Activated CD4-positive, alpha-beta T cell treated with anti-CD3 and anti-CD28 coated beads for 48 hours (primary cell): ENCODE measurements around the gene XYLT1.
A peak's percentile ranks its signal among the peaks of the same experiment; 100 is the strongest.

Experiments
- DNase-seq: peaks from one replicate; pipeline ENCODE4 v3.0.0-alpha.2; 2020

XYLT1 gene

DNA sequence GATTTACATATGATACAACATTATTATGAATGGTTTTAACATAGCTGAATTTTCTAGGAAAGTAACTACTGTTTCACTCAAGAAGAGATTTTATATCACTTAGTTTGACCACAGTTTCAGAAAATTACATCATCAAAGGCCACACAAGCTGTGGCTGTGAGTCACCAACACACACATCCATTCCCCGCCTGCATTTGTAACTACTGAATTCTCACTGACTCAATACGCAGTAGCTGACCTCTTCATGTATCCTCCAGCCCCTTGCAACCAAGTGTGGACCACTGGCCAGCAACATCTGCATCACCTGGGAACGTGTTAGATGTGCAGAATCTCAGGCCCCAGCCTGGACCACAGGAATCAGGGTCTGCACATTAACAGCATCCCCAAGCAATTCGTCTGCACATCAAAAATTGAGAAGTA lies 197.6 kb downstream of the XYLT1 start:
- DNase-seq, result peak; percentile 52

DNA sequence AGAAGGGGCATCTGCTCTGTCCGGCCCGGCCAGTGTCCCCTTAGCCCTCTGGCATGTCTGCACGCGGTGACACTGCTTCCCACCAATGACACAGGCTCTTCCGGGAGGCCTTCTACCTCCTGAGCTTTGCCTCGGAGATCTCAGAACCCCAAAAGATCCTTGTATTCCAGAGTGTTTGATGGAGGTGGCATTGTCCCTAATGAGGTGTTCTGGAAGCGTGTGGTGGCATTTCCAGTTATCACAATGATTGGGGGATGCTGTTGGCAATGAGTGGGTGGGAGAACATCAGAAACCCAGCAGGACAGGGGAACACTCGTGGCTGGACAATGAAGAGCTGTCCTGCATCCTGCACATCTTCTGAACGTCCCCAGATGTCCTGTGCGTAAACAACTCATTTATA lies 198.0 kb downstream of the XYLT1 start:
- no peak for DNase-seq

DNA sequence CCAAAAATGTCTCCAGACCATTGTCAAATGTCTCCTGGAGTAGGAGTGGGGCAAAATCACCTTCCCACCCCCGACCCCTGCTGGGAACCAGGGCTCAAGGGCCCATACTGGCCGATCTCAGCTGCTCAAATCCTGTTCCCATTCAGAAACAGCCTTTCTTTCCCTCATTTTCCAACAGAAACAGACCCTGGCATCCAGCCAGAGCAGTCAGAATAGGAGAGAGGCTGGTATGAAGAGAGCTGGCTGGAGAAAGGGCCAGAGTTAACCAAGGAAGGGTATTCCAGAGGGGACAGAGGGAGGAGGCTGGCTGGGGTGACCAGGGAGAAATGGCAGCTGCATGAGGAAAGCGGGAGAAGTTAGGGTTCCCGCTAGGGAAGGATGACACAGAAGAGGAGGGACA lies 199.1 kb downstream of the XYLT1 start:
- no peak for DNase-seq

DNA sequence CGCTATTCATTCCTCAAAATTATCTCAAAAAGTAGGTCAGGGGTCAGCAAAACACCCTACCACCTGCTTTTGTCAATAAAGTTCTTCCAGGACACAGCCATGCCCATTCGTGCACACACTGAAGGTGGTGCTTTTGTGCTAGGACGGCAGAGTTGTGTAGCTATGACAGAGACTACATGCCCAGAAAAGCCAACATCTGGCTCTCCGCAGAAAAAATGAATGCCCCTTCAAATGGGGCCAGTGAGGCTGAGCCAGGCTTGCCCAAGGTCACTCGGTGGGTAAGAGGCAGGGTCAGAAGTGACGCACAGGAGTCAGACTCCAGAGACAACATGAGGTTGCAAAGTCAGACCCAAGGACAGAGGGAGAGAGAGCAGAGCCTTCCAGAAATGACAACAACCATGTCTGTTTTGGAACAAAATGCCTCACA lies 200.1 kb downstream of the XYLT1 start:
- DNase-seq, result no peak

DNA sequence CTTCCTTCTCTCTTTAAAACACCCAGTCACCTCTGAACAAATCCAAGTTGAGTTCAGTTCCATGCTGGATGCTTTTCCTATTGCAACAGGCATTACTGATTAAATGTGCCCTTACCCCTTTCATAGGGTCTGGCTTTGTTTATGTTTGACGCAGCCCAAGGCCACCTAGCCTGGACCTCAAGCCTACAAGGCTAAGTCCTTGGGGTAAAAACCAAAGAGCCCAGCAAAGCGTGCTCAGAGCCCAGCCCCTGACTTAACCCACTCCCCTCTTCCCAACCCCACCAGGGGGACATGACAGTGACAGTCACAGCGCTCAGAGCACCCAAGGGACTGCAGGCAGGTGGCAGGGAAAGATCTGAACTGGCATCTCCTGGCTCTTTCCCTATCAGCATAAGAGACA lies 200.6 kb downstream of the XYLT1 start:
- no peak for DNase-seq

DNA sequence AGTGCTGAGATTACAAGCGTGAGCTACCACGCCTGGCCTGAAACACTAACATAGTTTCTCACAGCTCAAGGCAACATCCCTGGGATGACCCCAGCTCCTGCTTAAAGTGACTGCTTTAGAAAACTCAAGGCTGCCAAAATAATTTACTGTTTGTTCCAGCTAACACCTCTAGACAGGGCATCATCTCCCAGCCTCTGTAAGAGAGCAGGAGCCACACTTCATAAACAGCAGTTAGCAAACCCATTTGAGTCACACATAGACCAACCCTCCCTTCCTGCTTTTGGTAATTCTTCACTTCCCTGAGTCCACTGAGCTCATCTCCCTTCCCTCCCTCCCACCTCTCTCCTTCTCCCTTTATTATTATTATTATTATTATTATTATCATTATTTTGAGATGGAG lies 201.3 kb downstream of the XYLT1 start:
- no peak for DNase-seq

DNA sequence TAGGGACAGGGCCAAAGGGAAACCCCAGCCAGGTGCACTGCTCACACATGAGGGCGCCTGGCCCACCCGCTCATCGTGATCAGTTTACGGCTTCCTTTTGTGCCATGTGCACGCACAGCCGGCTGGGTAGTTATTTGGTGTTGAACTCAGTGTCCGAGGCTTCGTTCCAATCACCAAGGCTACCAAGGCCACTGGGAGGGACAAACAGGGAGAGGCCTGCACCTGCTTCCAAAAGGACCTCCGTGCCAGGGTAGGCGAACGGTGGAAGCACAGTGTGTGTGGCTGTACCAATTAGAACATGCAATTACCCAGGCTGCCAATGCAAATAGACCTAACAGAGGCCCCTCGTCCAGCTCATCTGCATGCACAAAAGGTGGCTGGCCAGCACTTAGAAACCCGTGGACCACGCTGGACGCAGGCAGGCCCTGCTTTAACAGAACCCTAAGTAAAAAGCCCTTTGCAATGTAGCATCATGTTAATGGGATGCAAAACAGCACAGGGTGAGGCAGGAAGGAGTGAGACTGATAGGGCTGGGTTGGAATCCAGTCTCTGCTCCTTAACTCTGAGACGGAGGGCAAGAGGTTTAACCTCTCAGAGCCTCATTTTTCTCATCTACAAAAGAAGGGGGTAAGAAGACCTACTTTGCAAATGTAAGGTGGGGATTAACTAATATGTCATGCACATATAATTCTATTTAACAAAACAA lies 204.0 kb downstream of the XYLT1 start:
- DNase-seq, result no peak

DNA sequence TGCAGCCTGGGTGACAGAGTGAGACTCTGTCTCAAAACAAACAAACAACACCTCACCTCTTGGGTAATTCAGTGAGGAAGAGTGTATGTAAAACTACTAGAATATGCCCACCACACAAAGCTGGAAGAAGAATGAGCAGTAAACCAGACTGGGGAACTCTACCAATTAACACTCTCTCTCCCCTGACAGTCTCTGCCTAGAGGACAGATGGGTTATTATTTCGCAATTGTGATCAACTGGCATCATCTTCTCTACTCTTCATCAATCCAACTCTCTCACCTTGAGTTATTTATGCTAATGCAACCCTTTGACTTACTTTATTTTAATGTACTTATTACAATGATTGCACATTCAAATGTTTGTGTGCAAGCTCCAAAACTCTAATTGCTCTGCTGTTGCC lies 205.6 kb downstream of the XYLT1 start:
- no peak for DNase-seq

DNA sequence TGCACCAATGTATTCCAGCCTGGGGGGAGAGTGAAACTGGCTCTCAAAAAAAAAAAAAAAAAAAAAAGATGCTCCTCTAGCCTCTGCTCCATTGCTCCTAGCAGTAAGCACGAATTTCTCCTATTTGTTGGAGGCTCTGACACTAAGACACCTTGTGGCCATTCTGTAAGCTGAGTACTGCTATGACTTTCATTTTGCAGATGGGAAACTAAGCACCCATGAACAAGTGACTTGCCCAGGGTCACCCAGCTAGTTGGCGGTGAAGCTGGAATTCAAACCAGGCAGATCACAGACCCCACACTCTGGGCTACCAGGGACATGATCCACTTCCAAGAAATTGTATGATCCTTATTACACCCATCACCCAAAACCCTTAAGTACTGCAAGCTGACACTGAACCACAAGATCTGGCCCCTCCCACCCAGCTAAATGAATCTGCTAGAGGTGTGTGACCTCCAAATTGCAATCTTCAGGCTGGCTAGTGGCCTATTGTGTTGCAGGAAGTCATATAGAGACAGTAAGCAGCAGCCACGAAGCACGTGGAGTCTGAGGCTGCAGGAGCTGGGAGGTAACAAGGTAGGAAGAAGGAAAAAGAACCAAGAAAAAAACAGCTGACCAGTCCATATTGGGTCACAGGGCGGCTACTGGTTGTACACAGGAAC lies 209.4 kb downstream of the XYLT1 start:
- peak; percentile 21 for DNase-seq

DNA sequence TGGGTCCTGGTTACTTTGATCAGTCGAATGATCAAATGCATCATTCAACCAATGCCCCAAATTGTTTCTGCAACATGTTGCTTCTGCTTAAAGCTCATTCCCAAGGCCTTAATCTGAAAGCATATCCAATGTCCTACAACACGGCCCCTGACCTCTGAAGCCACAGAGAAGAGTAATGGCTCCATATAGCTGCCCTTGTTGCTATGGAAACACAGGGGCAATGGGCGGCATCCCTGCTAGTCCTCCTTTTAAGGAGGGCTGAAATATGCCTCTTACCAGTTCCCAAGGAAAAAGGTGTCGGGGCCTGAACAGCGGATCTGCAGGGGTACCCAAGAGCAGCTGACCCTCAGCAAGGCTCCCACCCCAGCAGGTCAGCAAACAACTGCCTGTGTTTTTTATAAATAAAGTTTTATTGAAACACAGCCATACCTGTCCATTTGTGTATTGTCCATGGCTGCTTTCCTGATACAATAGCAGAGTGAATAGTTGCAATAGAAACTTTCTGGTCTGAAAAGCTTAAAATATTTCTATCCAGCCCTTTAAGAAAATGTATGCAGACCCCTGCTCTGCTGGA lies 210.4 kb downstream of the XYLT1 start:
- no peak for DNase-seq

DNA sequence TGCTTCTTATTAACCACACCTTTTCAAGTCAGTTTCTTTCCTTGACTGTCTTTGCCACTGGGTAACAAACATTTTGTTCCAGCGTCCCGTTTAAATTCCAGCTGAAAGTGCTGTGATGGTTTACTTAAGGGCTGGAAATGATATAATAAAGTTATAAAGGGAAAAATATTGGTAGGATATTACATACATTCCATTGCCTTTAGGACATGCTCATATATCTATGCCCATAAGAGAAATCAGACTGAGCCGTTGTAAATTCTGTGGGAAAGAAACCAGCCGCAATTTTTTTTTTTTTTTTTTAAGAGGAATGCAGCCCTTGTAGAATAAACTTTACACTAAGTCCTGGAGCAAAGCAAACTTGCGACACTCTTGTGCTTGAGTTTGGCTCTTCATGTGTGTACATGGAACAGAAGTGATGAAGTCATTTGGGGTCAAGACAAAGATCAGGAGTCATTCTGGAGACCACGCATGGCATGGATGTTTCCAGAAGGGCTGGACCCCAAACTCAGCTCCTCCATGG lies 210.9 kb downstream of the XYLT1 start:
- DNase-seq, result no peak

DNA sequence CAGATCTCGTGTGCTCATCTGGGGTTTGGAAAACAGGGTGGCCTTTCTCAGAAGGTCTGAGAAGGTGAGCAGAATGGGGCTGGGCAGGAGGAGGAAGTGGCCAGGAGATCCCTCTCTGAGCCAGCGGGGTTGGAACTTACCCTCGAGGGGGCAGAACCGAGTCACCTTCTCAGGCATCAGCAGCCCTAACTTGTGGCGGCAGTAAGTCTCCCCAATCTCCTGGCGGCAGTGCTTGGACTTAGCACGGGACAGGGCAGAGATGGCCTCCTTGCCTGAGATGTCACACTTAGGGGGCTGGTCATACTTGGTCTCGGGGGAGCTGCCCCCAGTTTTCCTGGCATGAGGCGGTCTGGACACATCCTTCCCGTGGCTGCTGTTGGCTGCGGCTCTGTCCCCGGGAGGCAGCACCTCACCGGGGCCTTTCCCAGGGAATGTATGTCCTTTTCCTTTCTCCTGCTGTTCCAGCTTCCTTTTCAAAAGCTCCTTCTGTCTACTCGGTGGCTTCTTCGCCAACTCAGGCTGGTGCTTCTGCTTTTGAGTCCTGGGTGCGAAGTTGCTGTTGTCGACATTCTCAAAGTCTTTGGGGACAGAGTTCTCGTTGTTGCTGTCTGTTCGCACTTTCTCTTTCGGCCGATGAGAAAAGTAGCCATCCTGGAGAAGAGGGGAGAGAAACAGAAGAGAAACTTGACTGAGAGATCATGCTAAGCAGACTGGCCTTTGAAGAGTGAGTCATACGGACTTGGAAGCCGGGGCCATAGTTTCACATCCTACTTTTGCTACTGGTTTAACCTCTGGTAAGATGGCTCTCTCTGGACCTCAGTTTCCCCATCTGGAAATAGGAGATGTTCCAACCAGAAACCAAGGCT lies 211.7 kb downstream of the XYLT1 start:
- no peak for DNase-seq

DNA sequence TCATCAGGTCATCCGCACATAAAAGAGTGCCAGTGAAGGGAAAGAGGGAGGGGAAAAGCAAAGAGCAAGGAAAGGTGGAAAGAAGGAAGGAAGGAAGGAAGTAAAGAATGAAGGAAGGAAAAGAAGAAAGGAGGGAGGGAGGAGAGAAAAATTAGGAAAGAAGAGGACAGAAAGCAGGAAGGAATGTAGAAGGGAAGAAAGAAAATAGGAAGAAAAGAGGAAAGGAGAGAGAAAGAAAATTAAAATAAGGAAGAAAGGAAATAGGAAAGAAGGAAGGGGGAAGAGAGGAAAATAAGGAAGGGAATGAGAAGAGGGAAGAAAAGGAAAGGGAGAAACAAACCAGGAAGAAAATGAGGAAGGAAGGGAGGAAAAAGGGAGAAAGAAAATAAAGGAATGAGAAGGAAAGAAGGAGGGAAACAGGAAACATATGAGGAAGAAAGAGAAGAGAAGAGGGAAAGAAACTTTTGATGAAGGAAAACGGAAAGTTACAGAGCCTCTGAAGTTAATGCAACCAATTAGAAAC lies 212.6 kb downstream of the XYLT1 start:
- no peak for DNase-seq

DNA sequence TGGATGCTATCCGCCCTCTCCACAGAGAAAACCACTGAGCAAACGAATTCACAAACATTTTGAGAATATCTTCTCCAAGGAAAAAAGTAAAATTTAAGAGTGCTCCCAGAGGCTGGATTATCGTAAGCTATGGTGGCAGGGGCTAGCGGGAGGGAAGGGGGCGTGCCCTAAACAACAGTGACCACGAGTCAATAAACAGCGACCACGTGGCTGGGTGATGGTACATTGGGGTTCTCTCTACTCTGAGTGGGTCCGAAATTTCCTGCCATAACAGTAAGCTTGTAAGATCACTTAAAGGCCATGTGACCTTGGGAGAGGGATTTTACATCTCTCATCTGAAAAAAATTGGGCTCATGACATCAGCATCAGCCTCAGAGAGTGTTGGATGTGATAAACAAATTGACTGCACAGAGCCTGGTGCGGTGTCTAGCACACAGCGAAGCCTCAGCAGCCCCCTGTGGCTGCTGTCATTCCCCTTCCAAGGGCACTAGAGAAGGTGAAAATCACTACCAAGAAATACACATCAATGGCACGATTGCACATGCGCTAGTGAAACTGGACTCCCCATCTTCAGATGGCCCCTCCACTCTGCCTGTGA lies 213.2 kb downstream of the XYLT1 start:
- DNase-seq, result no peak

DNA sequence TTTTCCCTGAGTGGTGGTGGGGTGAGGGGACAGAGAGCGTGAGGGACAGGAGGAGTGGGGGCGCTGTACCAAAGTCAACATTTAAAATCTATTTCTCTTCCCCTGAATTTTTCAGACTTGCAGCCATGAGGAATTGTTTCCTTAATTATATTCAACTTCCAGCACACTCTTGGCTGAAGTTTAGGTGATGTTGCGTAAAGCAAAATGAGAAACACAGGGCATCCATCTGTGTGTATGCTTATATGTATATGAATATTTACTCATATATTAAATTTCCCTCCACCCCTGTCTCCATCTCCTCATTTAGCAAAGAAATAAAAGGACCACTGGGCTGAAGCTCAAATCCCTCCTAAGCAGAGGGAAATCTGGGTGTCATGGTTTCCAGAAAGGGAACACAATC lies 218.1 kb downstream of the XYLT1 start:
- DNase-seq, result no peak

DNA sequence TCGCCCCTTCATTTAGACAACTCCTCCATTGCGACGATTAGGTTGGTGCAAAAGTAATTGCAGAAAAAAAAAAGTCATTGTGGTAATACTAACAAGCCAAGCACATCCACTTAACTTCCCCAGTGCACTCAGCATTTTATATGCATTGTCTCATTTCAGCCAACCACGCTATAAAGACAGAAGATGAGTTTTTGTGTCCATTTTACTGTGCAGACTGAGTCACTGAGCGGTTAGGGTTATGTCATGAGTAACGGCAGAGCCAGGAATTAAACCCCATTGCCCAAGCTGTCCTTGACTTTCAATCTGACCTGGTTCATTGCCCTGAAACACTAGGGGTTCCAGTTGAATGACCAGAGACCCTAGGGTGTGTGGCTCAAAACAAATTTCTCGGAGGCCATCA lies 218.7 kb downstream of the XYLT1 start:
- DNase-seq, result no peak

DNA sequence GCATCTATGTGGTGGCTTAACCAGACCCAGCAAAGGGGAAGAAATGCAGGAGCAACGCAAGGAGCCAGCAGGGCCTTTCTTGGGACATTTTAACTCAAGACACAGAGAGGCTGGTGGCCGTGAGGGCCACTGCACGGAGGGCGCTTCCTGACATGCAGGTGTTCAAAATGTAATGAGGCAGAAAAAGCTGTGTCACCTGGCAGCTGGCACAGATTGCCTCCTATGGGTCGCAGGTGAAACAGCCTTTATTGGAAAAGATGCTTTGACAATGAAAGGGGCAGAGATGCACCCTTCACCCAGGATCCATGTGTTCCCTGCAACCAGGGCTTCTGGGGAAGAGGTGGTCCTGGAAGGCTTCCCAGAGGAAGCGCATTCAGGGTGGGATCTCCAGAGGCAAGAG lies 219.3 kb downstream of the XYLT1 start:
- DNase-seq, result no peak

DNA sequence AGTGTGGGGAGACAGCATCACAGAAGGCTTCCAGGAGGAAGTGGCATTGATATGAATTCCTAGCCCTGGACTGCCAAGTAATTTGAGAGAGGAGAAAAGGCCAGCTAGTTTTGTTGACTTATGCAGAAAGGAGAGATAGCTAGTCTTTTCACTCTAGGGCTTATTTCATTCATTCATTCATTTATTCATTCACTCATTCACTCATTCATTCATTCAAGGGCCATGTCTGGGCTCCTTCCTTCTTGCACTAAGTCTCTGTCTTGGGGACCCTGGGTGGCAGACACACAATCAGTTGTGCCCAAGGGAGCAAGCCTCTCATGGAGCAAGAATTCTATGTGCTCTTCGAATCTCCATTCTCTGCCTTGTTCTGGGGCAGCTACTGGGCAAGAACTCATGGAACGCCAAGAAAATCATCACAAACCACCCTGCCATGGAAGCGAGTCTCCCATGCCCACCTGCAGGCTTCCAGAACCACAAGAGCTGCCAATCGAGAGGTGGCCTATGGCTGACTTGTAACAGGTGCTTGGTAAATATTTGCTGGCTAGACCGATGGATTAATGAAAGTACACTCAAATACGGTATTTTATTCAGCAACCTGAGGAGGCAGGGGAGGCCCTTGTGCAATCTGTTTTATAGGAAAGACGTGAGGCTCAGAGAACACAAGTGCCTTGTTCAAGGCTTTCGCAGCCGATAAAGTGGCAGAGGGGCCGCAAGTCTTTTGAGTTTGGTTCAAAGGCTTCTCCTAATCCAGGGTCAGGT lies 223.6 kb downstream of the XYLT1 start:
- DNase-seq, result no peak

DNA sequence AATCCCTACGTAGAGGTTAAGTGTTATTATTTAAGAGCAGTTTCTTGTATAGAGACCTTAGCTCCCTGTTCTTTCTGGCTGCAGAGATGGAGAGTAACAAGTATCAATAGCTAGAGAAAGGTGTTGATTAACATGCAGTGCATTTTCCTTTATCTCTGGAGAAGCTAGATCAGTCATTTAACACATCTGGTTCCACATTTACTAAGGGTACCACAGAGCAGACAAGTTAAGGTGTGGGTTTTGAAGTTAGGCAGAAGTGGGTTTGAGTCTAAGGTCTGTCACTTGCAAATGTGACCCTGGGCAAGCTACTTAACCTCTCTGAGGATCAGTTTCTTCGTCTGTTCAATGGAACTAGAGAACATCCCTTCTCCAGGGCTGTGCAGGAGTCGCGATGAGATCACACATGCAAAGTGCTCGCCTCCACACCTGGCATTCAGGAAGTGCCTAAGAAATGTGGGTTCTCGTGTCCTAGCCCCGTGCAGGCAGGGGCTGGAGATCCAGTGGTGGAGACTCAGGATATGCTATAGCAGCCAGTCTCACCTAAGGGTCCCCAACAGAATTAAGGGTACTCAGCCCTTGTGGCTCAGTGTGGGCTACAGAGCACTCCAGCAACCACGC lies 224.4 kb downstream of the XYLT1 start:
- DNase-seq, result no peak

DNA sequence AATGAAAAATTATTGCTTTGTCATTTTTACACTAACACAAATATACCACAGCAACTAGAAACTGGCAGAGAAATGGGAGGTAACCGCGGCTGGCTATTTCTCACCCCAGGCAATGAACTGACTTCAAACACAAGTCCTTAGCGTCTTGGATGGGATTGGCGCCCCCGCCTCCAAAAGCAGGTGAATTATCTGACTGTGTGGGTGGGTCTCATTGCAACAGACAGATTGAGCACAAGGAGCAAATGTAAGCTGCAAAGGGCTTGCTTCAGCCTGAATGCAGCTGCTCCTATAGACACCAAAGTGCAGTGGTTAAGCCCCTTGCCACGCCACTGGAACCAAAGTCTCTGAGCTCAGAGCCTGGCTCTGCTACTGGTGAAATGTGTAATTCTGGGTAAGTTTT lies 225.0 kb downstream of the XYLT1 start:
- DNase-seq, result no peak

DNA sequence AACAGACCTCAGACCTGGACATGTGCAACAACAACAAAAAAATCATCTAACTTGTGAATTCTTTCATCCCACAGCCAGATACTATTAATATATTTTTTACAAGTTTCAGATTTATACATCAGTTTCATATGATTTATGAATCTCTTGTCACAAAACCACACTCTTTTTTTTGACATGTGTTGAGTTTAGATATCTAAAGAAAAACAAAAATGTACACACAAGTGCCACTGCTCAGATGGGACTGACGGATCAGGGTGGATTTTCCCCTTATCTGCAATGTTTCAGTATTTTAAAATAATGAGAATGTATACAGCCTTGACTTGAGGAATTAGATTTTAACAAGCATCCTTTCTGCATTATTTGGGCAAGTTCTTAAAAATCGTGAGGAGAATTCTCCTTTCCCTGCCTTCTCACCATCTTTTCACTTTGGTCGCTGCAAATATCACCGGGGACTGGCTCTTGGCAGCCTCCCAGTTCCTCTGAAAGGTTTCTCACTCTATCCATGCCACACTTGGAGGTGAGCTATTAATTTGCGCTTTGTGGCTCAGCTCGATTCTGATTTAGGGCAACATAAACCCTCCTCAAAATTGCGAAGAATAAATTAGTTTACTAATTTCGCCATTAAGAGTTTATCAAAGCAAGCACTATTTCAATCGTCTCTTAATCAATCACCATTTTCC lies 225.7 kb downstream of the XYLT1 start:
- no peak for DNase-seq
